NOMO-1 treated with dmso at 0.1 percent for 144 hours (cell line): Measurements from ENCODE around the gene PCIF1.
A peak's percentile ranks its signal among the peaks of the same experiment; 100 is the strongest.
"Not testable (repeated sequence)": the region's sequence is repeated elsewhere in the genome, so short reads cannot be mapped to it uniquely, and the experiment has no call there.

Source experiments
- DNase-seq: peaks from one replicate; lab custom pipeline; 2025; ENCODE audit not compliant: unreplicated experiment; lab: John Stamatoyannopoulos, UW

The PCIF1 gene

GRCh38 chr20:45988830-45989229 lies 54.3 kb downstream of the PCIF1 start:
- DNase-seq = not testable (repeated sequence)

- peak; percentile 18 for DNase-seq
These were observed 57.1 kb downstream of the PCIF1 start for GRCh38 chr20:45991616-45992015.

DNA sequence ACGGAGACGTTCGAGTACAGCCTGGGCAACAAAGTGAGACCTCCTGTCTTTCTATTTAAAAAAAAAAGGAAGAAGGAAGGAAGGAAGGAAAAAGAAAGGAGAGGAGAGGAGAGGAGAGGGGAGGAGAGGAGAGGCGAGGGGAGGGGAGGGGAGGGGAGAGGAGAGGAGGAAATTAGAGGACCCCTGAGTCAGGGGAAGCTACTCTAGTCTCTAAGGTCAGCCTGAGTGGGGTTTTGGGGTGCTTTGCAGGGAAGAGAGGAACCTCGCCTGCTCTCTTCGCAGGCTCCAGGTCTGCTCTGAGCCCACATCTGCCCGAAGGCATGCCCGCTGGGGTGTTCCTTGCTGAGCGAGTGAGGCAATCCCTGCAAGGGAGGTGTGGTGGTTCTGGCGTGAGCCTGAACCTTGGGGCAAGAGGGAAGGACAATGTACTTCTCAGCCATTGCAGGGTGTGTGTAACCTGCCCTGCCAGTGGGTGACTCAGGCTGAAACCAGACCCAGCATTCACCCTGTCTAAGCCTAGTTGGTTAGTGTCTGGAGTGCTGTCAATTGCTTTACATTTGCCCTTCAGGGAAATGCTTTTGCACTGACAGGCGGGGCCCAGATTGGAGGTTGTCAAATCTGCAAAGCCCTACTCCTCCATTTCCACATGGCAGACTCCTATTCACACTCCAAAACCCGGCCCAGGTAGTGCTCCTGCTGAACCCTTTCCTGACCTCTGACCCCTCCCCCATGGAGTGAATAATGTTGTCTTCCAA lies 58.9 kb downstream of the PCIF1 start:
- peak; percentile 87 for DNase-seq

DNA sequence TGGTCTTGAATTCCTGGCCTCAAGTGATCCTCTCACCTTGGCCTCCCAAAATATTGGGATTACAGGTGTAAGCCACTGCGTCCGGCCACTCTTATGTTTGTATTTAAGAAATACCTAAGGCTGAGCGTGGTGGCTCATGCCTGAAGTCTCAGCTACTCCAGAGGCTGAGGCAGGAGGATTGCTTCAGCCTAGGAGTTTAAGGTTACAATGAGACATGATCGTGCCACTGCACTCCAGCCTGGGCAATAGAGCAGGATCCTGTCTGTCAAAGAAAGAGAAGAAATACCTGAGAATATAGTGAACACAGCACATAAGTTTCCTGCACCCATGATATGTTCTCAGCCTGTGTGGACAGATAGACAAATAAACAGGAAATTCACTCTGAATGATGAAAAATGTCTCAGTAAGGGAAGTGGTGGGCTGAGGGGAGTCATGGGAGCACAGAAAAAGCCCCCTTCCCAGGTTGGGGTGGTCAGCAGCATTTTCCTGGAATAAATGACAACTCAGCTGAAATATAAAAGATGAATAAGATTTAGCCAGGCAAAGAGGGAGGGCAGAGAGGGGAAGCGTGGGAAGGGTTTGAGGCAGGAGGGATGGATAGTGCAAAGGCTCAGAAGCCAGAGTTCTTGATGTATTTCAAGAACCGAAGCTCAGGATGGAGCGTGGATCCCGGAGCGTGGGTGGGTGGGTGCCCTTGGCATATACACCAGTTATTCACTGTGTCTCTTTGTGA lies 60.4 kb downstream of the PCIF1 start:
- DNase-seq = no peak

GRCh38 chr20:45995495-45996097 lies 61.1 kb downstream of the PCIF1 start:
- DNase-seq = not testable (repeated sequence)

- no peak for DNase-seq
These were observed 62.7 kb downstream of the PCIF1 start for GRCh38 chr20:45997187-45997586.
